ENCODE measurements around the gene LYST. TPM values are rescaled to one million over a fixed set of nuclear protein-coding genes. Genes with fewer than 3 reads are reported as not detected.

The LYST gene
- total RNA-seq, 2 experiments from 2014 or later = 4.0 to 8.2 TPM

GRCh38 chr1:235883261-235883927, 16.7 kb upstream of the LYST start:
- Histone ChIP-seq H4K20me1 (ENCODE audit: insufficient read depth, low read length) (no peaks in the 10 kb centered on the region), H3K36me3 (ENCODE audit: insufficient read depth, low read length) (no peaks in the 10 kb centered on the region), H3K4me2 (ENCODE audit: low read length) (no peak overlapping the region), H3K27ac (ENCODE audit: low read depth, low read length, poor library complexity, severe bottlenecking) (no peak overlapping the region), H3K4me3 (ENCODE audit: low read depth, low read length, poor library complexity, severe bottlenecking) (no peak overlapping the region), H3K4me1 (ENCODE audit: insufficient read depth, low read length, poor library complexity, severe bottlenecking) (peaks cover 13% of the 10 kb centered on the region), H3K9me2 (ENCODE audit: insufficient read depth, low read length) (no peaks in the 10 kb centered on the region), H3K9me3 (ENCODE audit: low read length) (no peaks in the 10 kb centered on the region), H3K79me2 (ENCODE audit: insufficient read depth, low read depth, low read length) (no peaks in the 10 kb centered on the region), H2AFZ (ENCODE audit: low read length) (no peak overlapping the region)
- CTCF ChIA-PET (ENCODE audit: unreplicated experiment) = no interaction called here
- DNase-seq (ENCODE audit: low spot score) = no peak
- intact Hi-C loops (cut with micrococcal nuclease; ENCODE audit: unreplicated experiment) = no loop called here
- POLR2A ChIA-PET = interaction anchor here (1.4 kb wide), 1 partner anchor 14 kb away, joined by 3 read pairs; no protein-coding TSS in a partner anchor
- no TSS peak for BruUV-seq (replicated peaks)
- TF ChIP-seq CTCF (conservative IDR thresholded peaks at IDR 0.05; ENCODE audit: low read length) = no peak
- no peak for TF ChIP-seq EZH2phosphoT487 (IDR thresholded peaks at IDR 0.05; ENCODE audit: borderline replicate concordance, low read depth, low read length)

- Histone ChIP-seq H4K20me1 (ENCODE audit: insufficient read depth, low read length) (no peaks in the 10 kb centered on the region), H3K79me2 (ENCODE audit: insufficient read depth, low read depth, low read length) (no peaks in the 10 kb centered on the region), H3K27ac (ENCODE audit: low read depth, low read length, poor library complexity, severe bottlenecking) (no peak overlapping the region), H3K4me2 (ENCODE audit: low read length) (no peak overlapping the region), H3K4me1 (ENCODE audit: insufficient read depth, low read length, poor library complexity, severe bottlenecking) (peaks cover 13% of the 10 kb centered on the region), H3K9me2 (ENCODE audit: insufficient read depth, low read length) (no peaks in the 10 kb centered on the region), H3K9me3 (ENCODE audit: low read length) (no peaks in the 10 kb centered on the region), H3K4me3 (ENCODE audit: low read depth, low read length, poor library complexity, severe bottlenecking) (no peak overlapping the region), H2AFZ (ENCODE audit: low read length) (no peak overlapping the region), H3K36me3 (ENCODE audit: insufficient read depth, low read length) (no peaks in the 10 kb centered on the region)
- no peak for TF ChIP-seq CTCF (conservative IDR thresholded peaks at IDR 0.05; ENCODE audit: low read length)
- no peak for TF ChIP-seq EZH2phosphoT487 (IDR thresholded peaks at IDR 0.05; ENCODE audit: borderline replicate concordance, low read depth, low read length)
- intact Hi-C loops (cut with micrococcal nuclease; ENCODE audit: unreplicated experiment) = no loop called here
- no peak for DNase-seq (ENCODE audit: low spot score)
- ChIA-PET POLR2A (interaction anchor here (1.0 to 1.4 kb wide), 2 partner anchors 15 to 28 kb away, joined by 3 read pairs; no protein-coding TSS in a partner anchor), CTCF (ENCODE audit: unreplicated experiment) (no interaction called here)
- no TSS peak for BruUV-seq (replicated peaks)
Measured at GRCh38 chr1:235882816-235883215, 16.1 kb upstream of the LYST start.

GRCh38 chr1:235881930-235882700, 15.4 kb upstream of the LYST start:
- ChIA-PET POLR2A (interaction anchor here (1.0 to 1.4 kb wide), 2 partner anchors 16 to 28 kb away, joined by 3 read pairs; no protein-coding TSS in a partner anchor), CTCF (ENCODE audit: unreplicated experiment) (no interaction called here)
- no peaks in the 10 kb centered on the region for H3K9me3 ChIP-seq (ENCODE audit: low read length)
- BruUV-seq (replicated peaks) = no TSS peak
- no peaks in the 10 kb centered on the region for H3K36me3 ChIP-seq (ENCODE audit: insufficient read depth, low read length)
- H4K20me1 ChIP-seq (ENCODE audit: insufficient read depth, low read length) = no peaks in the 10 kb centered on the region
- no peak for DNase-seq (ENCODE audit: low spot score)
- H3K4me2 ChIP-seq (ENCODE audit: low read length) = no peak overlapping the region
- TF ChIP-seq CTCF (conservative IDR thresholded peaks at IDR 0.05; ENCODE audit: low read length) = no peak
- no peak for TF ChIP-seq EZH2phosphoT487 (IDR thresholded peaks at IDR 0.05; ENCODE audit: borderline replicate concordance, low read depth, low read length)
- no peak overlapping the region for H3K4me3 ChIP-seq (ENCODE audit: low read depth, low read length, poor library complexity, severe bottlenecking)
- no peak overlapping the region for H2AFZ ChIP-seq (ENCODE audit: low read length)
- intact Hi-C loops (cut with micrococcal nuclease; ENCODE audit: unreplicated experiment) = no loop called here
- no peaks in the 10 kb centered on the region for H3K79me2 ChIP-seq (ENCODE audit: insufficient read depth, low read depth, low read length)
- no peaks in the 10 kb centered on the region for H3K9me2 ChIP-seq (ENCODE audit: insufficient read depth, low read length)
- peaks cover 13% of the 10 kb centered on the region for H3K4me1 ChIP-seq (ENCODE audit: insufficient read depth, low read length, poor library complexity, severe bottlenecking)
- H3K27ac ChIP-seq (ENCODE audit: low read depth, low read length, poor library complexity, severe bottlenecking) = no peak overlapping the region

Data from OCI-LY7 (cell line).